ENCODE measurements around the gene HSD17B2.

The HSD17B2 gene

GRCh38 chr16:82083710-82084353, 48.8 kb downstream of the HSD17B2 start:
- TF ChIP-seq, protein P1, sequence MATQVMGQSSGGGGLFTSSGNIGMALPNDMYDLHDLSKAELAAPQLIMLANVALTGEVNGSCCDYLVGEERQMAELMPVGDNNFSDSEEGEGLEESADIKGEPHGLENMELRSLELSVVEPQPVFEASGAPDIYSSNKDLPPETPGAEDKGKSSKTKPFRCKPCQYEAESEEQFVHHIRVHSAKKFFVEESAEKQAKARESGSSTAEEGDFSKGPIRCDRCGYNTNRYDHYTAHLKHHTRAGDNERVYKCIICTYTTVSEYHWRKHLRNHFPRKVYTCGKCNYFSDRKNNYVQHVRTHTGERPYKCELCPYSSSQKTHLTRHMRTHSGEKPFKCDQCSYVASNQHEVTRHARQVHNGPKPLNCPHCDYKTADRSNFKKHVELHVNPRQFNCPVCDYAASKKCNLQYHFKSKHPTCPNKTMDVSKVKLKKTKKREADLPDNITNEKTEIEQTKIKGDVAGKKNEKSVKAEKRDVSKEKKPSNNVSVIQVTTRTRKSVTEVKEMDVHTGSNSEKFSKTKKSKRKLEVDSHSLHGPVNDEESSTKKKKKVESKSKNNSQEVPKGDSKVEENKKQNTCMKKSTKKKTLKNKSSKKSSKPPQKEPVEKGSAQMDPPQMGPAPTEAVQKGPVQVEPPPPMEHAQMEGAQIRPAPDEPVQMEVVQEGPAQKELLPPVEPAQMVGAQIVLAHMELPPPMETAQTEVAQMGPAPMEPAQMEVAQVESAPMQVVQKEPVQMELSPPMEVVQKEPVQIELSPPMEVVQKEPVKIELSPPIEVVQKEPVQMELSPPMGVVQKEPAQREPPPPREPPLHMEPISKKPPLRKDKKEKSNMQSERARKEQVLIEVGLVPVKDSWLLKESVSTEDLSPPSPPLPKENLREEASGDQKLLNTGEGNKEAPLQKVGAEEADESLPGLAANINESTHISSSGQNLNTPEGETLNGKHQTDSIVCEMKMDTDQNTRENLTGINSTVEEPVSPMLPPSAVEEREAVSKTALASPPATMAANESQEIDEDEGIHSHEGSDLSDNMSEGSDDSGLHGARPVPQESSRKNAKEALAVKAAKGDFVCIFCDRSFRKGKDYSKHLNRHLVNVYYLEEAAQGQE (IDR thresholded peaks at IDR 0.05; ENCODE audit: low read depth): no peak
- TF ChIP-seq YY1 (IDR thresholded peaks at IDR 0.05; ENCODE audit: low read depth): no peak
- no peak for TF ChIP-seq EP300 (IDR thresholded peaks at IDR 0.05; ENCODE audit: borderline replicate concordance)
- TF ChIP-seq CREB1 (IDR thresholded peaks at IDR 0.05; ENCODE audit: low read depth): no peak
- no peak for TF ChIP-seq TEAD4 (IDR thresholded peaks at IDR 0.05)
- no peak for TF ChIP-seq USF1 (IDR thresholded peaks at IDR 0.05)
- no peak for TF ChIP-seq NFIC (IDR thresholded peaks at IDR 0.05)
- TF ChIP-seq RAD21 (IDR thresholded peaks at IDR 0.05; ENCODE audit: low read depth): no peak
- TF ChIP-seq FOXM1 (IDR thresholded peaks at IDR 0.05; ENCODE audit: borderline replicate concordance, low read depth): no peak

- TF ChIP-seq ZBTB7A (IDR thresholded peaks at IDR 0.05; ENCODE audit: low read depth): no peak
- TF ChIP-seq CREB1 (IDR thresholded peaks at IDR 0.05; ENCODE audit: low read depth): no peak
- TF ChIP-seq, protein P1 (IDR thresholded peaks at IDR 0.05; ENCODE audit: low read depth): no peak
- no peak for TF ChIP-seq NFIC (IDR thresholded peaks at IDR 0.05)
- no peak for TF ChIP-seq FOXM1 (IDR thresholded peaks at IDR 0.05; ENCODE audit: borderline replicate concordance, low read depth)
- no peak for TF ChIP-seq MAX (IDR thresholded peaks at IDR 0.05)
- TF ChIP-seq RAD21 (IDR thresholded peaks at IDR 0.05; ENCODE audit: low read depth): no peak
- TF ChIP-seq CEBPB (IDR thresholded peaks at IDR 0.05): no peak
- TF ChIP-seq EP300 (IDR thresholded peaks at IDR 0.05; ENCODE audit: borderline replicate concordance): no peak
- TF ChIP-seq USF1 (IDR thresholded peaks at IDR 0.05): no peak
- no peak for TF ChIP-seq EGR1 (IDR thresholded peaks at IDR 0.05)
- TF ChIP-seq YY1 (IDR thresholded peaks at IDR 0.05; ENCODE audit: low read depth): no peak
- TF ChIP-seq TEAD4 (IDR thresholded peaks at IDR 0.05): no peak
- no peak for TF ChIP-seq TCF12 (IDR thresholded peaks at IDR 0.05; ENCODE audit: low read depth)
- TF ChIP-seq TAF1 (IDR thresholded peaks at IDR 0.05; ENCODE audit: low read depth): no peak
Observed at GRCh38 chr16:82085011-82085779, 50.1 kb downstream of the HSD17B2 start.

DNA sequence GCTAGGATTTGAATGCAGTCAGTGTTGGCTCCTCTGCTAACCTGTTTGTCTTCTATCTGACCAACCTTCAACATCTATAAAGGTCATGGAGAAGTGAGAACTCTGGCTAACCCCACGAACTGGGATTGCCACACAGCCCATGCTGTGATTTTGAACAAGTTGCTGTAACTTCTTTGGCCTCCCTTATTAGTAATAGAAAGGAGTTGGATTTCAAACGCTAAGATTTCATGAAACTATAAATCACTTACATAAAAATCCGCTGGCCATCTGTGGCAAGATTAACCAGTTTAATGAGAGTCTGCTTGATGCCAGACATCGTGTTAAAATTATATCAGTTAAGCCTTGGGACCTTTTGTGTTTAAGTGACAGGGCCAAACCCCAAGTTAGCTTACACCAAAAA, 53.4 kb downstream of the HSD17B2 start:
- TF ChIP-seq TCF12 (IDR thresholded peaks at IDR 0.05; ENCODE audit: low read depth): no peak
- TF ChIP-seq MAX (IDR thresholded peaks at IDR 0.05): no peak
- no peak for TF ChIP-seq CEBPB (IDR thresholded peaks at IDR 0.05)
- no peak for TF ChIP-seq CREB1 (IDR thresholded peaks at IDR 0.05; ENCODE audit: low read depth)
- TF ChIP-seq FOXM1 (IDR thresholded peaks at IDR 0.05; ENCODE audit: borderline replicate concordance, low read depth): no peak
- no peak for TF ChIP-seq ZBTB7A (IDR thresholded peaks at IDR 0.05; ENCODE audit: low read depth)
- TF ChIP-seq TAF1 (IDR thresholded peaks at IDR 0.05; ENCODE audit: low read depth): no peak
- TF ChIP-seq TEAD4 (IDR thresholded peaks at IDR 0.05): no peak
- TF ChIP-seq USF1 (IDR thresholded peaks at IDR 0.05): no peak
- no peak for TF ChIP-seq RAD21 (IDR thresholded peaks at IDR 0.05; ENCODE audit: low read depth)

- TF ChIP-seq FOXM1 (IDR thresholded peaks at IDR 0.05; ENCODE audit: borderline replicate concordance, low read depth) (no peak), EGR1 (IDR thresholded peaks at IDR 0.05) (no peak), RAD21 (IDR thresholded peaks at IDR 0.05; ENCODE audit: low read depth) (no peak), CEBPB (IDR thresholded peaks at IDR 0.05) (no peak), EP300 (IDR thresholded peaks at IDR 0.05; ENCODE audit: borderline replicate concordance) (no peak), YY1 (IDR thresholded peaks at IDR 0.05; ENCODE audit: low read depth) (no peak), TCF12 (IDR thresholded peaks at IDR 0.05; ENCODE audit: low read depth) (no peak), TAF1 (IDR thresholded peaks at IDR 0.05; ENCODE audit: low read depth) (no peak), CREB1 (IDR thresholded peaks at IDR 0.05; ENCODE audit: low read depth) (no peak), ZBTB7A (IDR thresholded peaks at IDR 0.05; ENCODE audit: low read depth) (no peak), TEAD4 (IDR thresholded peaks at IDR 0.05) (no peak), USF1 (IDR thresholded peaks at IDR 0.05) (no peak)
- TF ChIP-seq, protein P1 (IDR thresholded peaks at IDR 0.05; ENCODE audit: low read depth): no peak
Observed at GRCh38 chr16:82091241-82091640, 56.2 kb downstream of the HSD17B2 start.
